Body of pancreas (tissue), 4 donors: Measurements from ENCODE around the gene AGBL4. TPM values are rescaled to one million over a fixed set of nuclear protein-coding genes. Genes with fewer than 3 reads are reported as not detected.

Experiments used
- ATAC-seq: fragments of 150-250 bp; one replicate; pipeline ENCODE4 v1.9.1; 2016
- DNase-seq, 4 donors: peaks; one replicate each; pipeline ENCODE4 v3.0.0-alpha.2; 2019
- H3K27ac ChIP-seq, 4 donors: fragments of 200-600 bp; sonication (generic); 1 replicate in 3 of 4; 2 replicates in 1 of 4; pipeline versions ENCODE4 v1.5.1 to v1.6.1; 2016 to 2019; ENCODE audit warnings: mild to moderate bottlenecking in 1 of 4, mixed read lengths in 1 of 4, moderate library complexity in 1 of 4
- H3K27me3 ChIP-seq, 2 donors: fragments of 200-600 bp; sonication (generic); one replicate each; pipeline ENCODE4 v1.6.0; 2016; ENCODE audit warnings: mild to moderate bottlenecking in 1 of 2
- H3K36me3 ChIP-seq, 2 donors: fragments of 200-600 bp; sonication (generic); replicated peaks in 1 of 2; 2 replicates each; pipeline ENCODE4 v1.5.1; 2016; ENCODE audit warnings: low read depth in 2 of 2; ENCODE audit not compliant: insufficient read depth in 1 of 2
- H3K4me1 ChIP-seq: fragments of 200-600 bp; sonication (generic); one replicate; pipeline ENCODE4 v1.6.0; 2016
- H3K4me3 ChIP-seq, 2 donors: fragments of 200-600 bp; sonication (generic); 1 replicate in 1 of 2; 2 replicates in 1 of 2; pipeline ENCODE4 v1.5.1; 2016 to 2019
- H3K9me3 ChIP-seq, 3 donors: fragments of 200-600 bp; sonication (generic); 1 replicate in 2 of 3; 2 replicates in 1 of 3; pipeline ENCODE4 v1.5.1; 2016
- CTCF ChIP-seq, 7 experiments: fragments of 450-650 bp in 4 of 7; fragments of 200-600 bp in 3 of 7; sonication (generic) in 3 of 7; IDR thresholded peaks; one replicate each; pipeline ENCODE4 v1.5.1; 2016 to 2019; ENCODE audit warnings: antibody characterized with exemption in 7 of 7
- POLR2A ChIP-seq, 3 donors: fragments of 450-650 bp; IDR thresholded peaks; one replicate each; pipeline ENCODE4 v1.6.1; 2016; ENCODE audit warnings: antibody characterized with exemption in 3 of 3, mild to moderate bottlenecking in 2 of 3
- WGBS, 2 donors: methylation state at CpG; one replicate each; pipeline ENCODE4 v1.1.5; 2017; 5-methylcytosine and 5-hydroxymethylcytosine counted together
- intact Hi-C: fragments of 100-400 bp; cut with DNase I; formaldehyde crosslinking; loops from one replicate; pipeline ENCODE4 v1.15.1; 2023
- total RNA-seq, 2 donors: library from RNA; depleted of rRNA; stranded (reverse); fragments of >200 nt; gene quantifications; one replicate each; pipeline ENCODE4 v1.1.0, GENCODE V29; 2016

The AGBL4 gene
- total RNA-seq, 2 donors from 2014 or later = 0.33 to 0.78 TPM

- WGBS, 2 donors = 51 to 61% methylated on average over 7 of the region's 7 CpGs
- no peak overlapping the region for H3K4me3 ChIP-seq
- H3K9me3 ChIP-seq = no peaks in the 10 kb centered on the region
- no peaks in the 10 kb centered on the region for H3K4me1 ChIP-seq
- intact Hi-C loops = no loop called here
- ATAC-seq (no peak), DNase-seq (no peak)
- TF ChIP-seq POLR2A (IDR thresholded peaks at IDR 0.05) = no peak
- no peak for TF ChIP-seq CTCF (IDR thresholded peaks at IDR 0.05)
- H3K27ac ChIP-seq = no peak overlapping the region
- no peaks in the 10 kb centered on the region for H3K27me3 ChIP-seq
- no peaks in the 10 kb centered on the region for H3K36me3 ChIP-seq
These were observed 1092.1 kb downstream of the AGBL4 start for GRCh38 chr1:48931506-48932192.

GRCh38 chr1:48930011-48930410 lies 1093.7 kb downstream of the AGBL4 start:
- intact Hi-C loops = no loop called here

GRCh38 chr1:48924099-48924498 lies 1099.7 kb downstream of the AGBL4 start:
- TF ChIP-seq POLR2A (IDR thresholded peaks at IDR 0.05) (no peak), CTCF (IDR thresholded peaks at IDR 0.05) (no peak)
- DNase-seq (no peak), ATAC-seq (no peak)
- Histone ChIP-seq H3K4me3 (no peak overlapping the region), H3K36me3 (no peaks in the 10 kb centered on the region), H3K9me3 (no peaks in the 10 kb centered on the region), H3K27me3 (no peaks in the 10 kb centered on the region), H3K27ac (no peak overlapping the region), H3K4me1 (no peaks in the 10 kb centered on the region)
- intact Hi-C loops = no loop called here

More at GRCh38 chr1:48930011-48930410, 1093.7 kb downstream of the AGBL4 start:
- no peaks in the 10 kb centered on the region for H3K9me3 ChIP-seq
- ATAC-seq (no peak), DNase-seq (no peak)
- no peaks in the 10 kb centered on the region for H3K4me1 ChIP-seq
- WGBS, 2 donors = 72 to 79% methylated on average over 4 of the region's 4 CpGs
- TF ChIP-seq CTCF (IDR thresholded peaks at IDR 0.05) = no peak
- no peaks in the 10 kb centered on the region for H3K36me3 ChIP-seq
- H3K27me3 ChIP-seq = no peaks in the 10 kb centered on the region
- no peak overlapping the region for H3K27ac ChIP-seq
- no peak overlapping the region for H3K4me3 ChIP-seq

- 69 to 81% methylated on average over 1 of the region's 1 CpG for WGBS, 2 donors
- Histone ChIP-seq H3K4me1 (no peaks in the 10 kb centered on the region), H3K27me3 (no peaks in the 10 kb centered on the region), H3K36me3 (no peaks in the 10 kb centered on the region), H3K27ac (no peak overlapping the region), H3K9me3 (no peaks in the 10 kb centered on the region), H3K4me3 (no peak overlapping the region)
- DNase-seq = no peak
- intact Hi-C loops = no loop called here
- ATAC-seq = no peak
- TF ChIP-seq POLR2A (IDR thresholded peaks at IDR 0.05) = no peak
- TF ChIP-seq CTCF (IDR thresholded peaks at IDR 0.05) = no peak
These were observed 1100.6 kb downstream of the AGBL4 start for GRCh38 chr1:48923116-48923515.

- 78 to 85% methylated on average over 3 of the region's 3 CpGs for WGBS, 2 donors
- ATAC-seq (no peak), DNase-seq (no peak)
- H3K27ac ChIP-seq = no peak overlapping the region
- no peaks in the 10 kb centered on the region for H3K36me3 ChIP-seq
- H3K4me1 ChIP-seq = no peaks in the 10 kb centered on the region
- TF ChIP-seq POLR2A (IDR thresholded peaks at IDR 0.05) = no peak
- TF ChIP-seq CTCF (IDR thresholded peaks at IDR 0.05) = no peak
- H3K4me3 ChIP-seq = no peak overlapping the region
- no peaks in the 10 kb centered on the region for H3K27me3 ChIP-seq
- no peaks in the 10 kb centered on the region for H3K9me3 ChIP-seq
- intact Hi-C loops = no loop called here
These were observed 1102.9 kb downstream of the AGBL4 start for GRCh38 chr1:48920851-48921250.
